Effector memory CD8-positive, alpha-beta T cell (primary cell): Measurements from ENCODE around the gene FTL.
A peak's percentile ranks its signal among the peaks of the same experiment; 100 is the strongest.

Experiments used
- ATAC-seq: fragments of 150-1000 bp; cut with Tn5 transposase; replicated peaks from 2 replicates; pipeline ENCODE4 v1.10.0; 2021; ENCODE audit warnings: mild to moderate bottlenecking, moderate library complexity
- DNase-seq, 3 experiments: peaks; one replicate each; pipeline ENCODE4 v3.0.0; 2021
- H3K27ac Mint-ChIP-seq, 2 donors: one replicate each; pipeline ENCODE4 v1.8.0; 2022; ENCODE audit warnings: mild to moderate bottlenecking in 2 of 2, mixed read lengths in 2 of 2, moderate library complexity in 2 of 2
- H3K27me3 Mint-ChIP-seq, 2 donors: one replicate each; pipeline ENCODE4 v1.8.0; 2022; ENCODE audit warnings: mixed read lengths in 2 of 2
- H3K36me3 Mint-ChIP-seq: one replicate; pipeline ENCODE4 v1.8.0; 2022; ENCODE audit warnings: mild to moderate bottlenecking, moderate library complexity, mixed read lengths; ENCODE audit not compliant: insufficient read depth
- H3K4me1 Mint-ChIP-seq, 2 donors: one replicate each; pipeline ENCODE4 v1.8.0; 2022; ENCODE audit warnings: low read depth in 2 of 2, mixed read lengths in 2 of 2
- H3K4me3 Mint-ChIP-seq, 2 donors: one replicate each; pipeline ENCODE4 v1.8.0; 2022; ENCODE audit warnings: mild to moderate bottlenecking in 2 of 2, mixed read lengths in 2 of 2, moderate library complexity in 2 of 2
- H3K9me3 Mint-ChIP-seq, 2 donors: one replicate each; pipeline ENCODE4 v1.8.0; 2022; ENCODE audit warnings: mixed read lengths in 2 of 2

The FTL gene

DNA sequence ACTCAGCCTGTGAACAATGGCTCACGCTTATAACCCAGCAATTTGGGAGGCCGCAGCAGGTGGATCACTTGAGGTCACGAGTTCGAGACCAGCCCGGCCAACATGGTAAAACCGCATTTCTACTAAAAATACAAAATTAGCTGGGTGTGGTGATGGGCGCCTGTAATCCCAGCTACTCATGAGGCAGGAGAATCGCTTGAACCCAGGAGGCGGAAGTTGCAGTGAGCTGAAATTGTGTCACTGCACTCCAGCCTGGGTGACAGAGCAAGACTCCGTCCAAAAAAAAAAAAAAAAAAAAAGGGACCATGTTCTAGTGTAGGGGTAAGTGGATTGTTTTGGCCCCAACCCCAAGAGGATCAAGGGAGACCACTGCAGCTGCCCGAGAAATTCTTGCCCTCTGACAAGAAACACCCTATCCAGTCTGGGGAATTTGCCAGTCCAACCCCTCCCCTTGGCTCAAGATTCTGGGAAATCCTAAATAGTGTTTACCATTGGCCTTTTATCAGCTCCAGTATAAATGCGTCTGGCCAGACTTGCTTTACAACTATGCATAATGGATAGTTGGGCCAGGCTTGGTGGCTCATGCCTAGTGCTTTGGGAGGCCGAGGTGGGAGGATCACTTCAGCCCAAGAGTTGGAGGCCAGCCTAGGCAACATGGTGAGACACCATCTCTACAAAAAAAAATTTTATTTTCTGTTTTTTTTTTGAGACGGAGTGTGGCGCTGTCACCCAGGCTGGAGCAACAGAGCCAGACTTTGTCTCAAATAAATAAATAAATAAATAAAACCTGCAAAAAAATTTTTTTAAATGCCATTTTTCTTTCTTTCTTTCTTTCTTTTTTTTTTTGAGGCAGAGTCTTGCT is 36.7 kb upstream of the FTL start:
- H3K4me3 Mint-ChIP-seq = no peak overlapping the region

DNA sequence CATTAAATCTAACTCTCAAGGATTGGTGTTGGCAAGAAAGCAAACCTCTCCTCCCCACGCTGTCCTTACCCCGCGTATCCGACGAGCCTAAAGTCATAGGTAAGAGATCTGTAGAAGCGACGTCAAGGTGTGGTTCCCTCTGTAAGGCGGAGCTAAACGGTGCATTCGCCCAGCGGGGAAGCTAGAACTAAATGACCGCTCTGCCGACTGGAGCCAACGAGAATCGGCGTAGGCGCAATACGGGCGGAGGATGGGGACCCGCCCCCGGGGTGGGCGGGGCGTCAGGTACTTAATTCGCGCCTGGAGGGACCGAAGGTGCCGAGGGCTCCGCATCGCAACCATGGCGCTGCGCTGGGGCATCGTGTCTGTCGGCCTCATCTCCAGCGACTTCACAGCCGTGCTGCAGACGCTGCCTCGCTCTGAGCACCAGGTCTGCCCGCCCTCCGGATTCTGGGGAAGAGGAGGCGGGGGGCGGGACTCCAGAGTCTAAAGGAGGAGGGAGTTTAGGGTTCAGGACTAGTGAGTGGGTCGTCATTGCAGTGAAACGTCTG is 31.7 kb upstream of the FTL start, which contains the start of gene DHDH:
Gene DHDH (plus strand): TSS at position 318 of the 551 bp plus-strand sequence. CDS start 23 bp downstream, at position 341.
- peak; percentile 95 for ATAC-seq
- H3K9me3 Mint-ChIP-seq = no peaks in the 10 kb centered on the region
- peaks cover 9% of the 10 kb centered on the region in 2 donors for H3K4me1 Mint-ChIP-seq
- no peaks in the 10 kb centered on the region for H3K36me3 Mint-ChIP-seq
- peak within 1 kb of the TSS; percentile 85 to 92 for H3K4me3 Mint-ChIP-seq
- H3K27ac Mint-ChIP-seq = peak within 1 kb of the TSS; percentile 54 to 57
- H3K27me3 Mint-ChIP-seq = no peaks in the 10 kb centered on the region
- peak; percentile 76 to 81 (median 81) for DNase-seq

More for the DNA sequence above, 36.7 kb upstream of the FTL start:
- no peaks in the 10 kb centered on the region for H3K36me3 Mint-ChIP-seq
- DNase-seq (no peak), ATAC-seq (no peak)
- peaks cover 3 to 4% of the 10 kb centered on the region in 2 donors for H3K4me1 Mint-ChIP-seq
- H3K9me3 Mint-ChIP-seq = no peaks in the 10 kb centered on the region
- no peaks in the 10 kb centered on the region for H3K27me3 Mint-ChIP-seq
- H3K27ac Mint-ChIP-seq = no peak overlapping the region

DNA sequence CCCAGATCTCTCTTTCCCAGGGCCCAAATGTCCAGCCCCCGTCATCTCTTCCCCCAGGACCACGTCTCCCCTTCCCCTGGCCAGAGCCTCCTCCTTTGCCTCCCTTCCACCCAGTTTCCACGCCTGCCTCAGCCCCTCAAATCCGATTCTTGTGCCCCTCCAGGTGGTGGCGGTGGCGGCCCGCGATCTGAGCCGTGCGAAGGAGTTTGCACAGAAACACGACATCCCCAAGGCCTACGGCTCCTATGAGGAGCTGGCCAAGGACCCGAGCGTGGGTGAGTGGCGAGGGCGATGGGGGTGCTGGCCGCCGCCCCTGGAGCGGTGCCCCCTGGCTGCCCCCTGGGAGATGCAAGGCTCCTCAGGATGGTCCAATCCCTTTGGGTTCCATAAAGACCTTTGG is 30.3 kb upstream of the FTL start:
- Mint-ChIP-seq H3K36me3 (no peaks in the 10 kb centered on the region), H3K4me1 (peaks cover 9% of the 10 kb centered on the region in 2 donors), H3K9me3 (no peaks in the 10 kb centered on the region), H3K27ac (no peak overlapping the region), H3K4me3 (peak overlapping the region in 1 of 2 donors; percentile 18), H3K27me3 (no peaks in the 10 kb centered on the region)
- ATAC-seq (no peak), DNase-seq (no peak)

- H3K4me3 Mint-ChIP-seq = no peak overlapping the region
- H3K9me3 Mint-ChIP-seq = no peaks in the 10 kb centered on the region
- H3K27me3 Mint-ChIP-seq = no peaks in the 10 kb centered on the region
- DNase-seq (no peak), ATAC-seq (no peak)
- H3K27ac Mint-ChIP-seq = no peak overlapping the region
- no peaks in the 10 kb centered on the region for H3K36me3 Mint-ChIP-seq
- peaks cover 9% of the 10 kb centered on the region in 2 donors for H3K4me1 Mint-ChIP-seq
These were observed 29.2 kb upstream of the FTL start for GRCh38 chr19:48935864-48936263.

- ATAC-seq = no peak
- no peaks in the 10 kb centered on the region for H3K36me3 Mint-ChIP-seq
- no peak overlapping the region for H3K4me3 Mint-ChIP-seq
- no peak overlapping the region for H3K27ac Mint-ChIP-seq
- no peaks in the 10 kb centered on the region for H3K9me3 Mint-ChIP-seq
- no peaks in the 10 kb centered on the region for H3K27me3 Mint-ChIP-seq
- no peak for DNase-seq
- H3K4me1 Mint-ChIP-seq = peaks cover 7% of the 10 kb centered on the region in 2 donors
These were observed 26.9 kb upstream of the FTL start for GRCh38 chr19:48938256-48938655.

DNA sequence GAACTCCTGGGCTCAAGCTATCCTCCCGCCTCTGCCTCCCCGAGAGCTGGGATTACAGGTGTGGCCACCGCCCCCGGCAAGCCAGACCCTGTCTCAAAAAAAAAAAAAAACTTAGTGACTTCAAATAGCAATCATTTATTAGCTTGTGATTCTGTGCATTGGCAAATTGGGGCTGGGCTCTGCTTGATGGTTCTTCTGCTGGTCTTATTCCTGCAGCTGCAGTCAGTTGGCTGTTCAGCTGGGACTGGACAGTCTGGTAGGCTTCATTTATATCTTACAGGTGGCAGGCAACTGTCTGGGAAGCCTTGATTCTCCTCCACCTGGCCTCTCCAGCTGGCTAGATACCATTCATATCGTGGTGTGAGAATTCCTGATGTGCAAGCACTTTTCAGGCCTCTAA is 24.2 kb upstream of the FTL start:
- Mint-ChIP-seq H3K36me3 (no peaks in the 10 kb centered on the region), H3K27ac (no peak overlapping the region)
- no peak for ATAC-seq

DNA sequence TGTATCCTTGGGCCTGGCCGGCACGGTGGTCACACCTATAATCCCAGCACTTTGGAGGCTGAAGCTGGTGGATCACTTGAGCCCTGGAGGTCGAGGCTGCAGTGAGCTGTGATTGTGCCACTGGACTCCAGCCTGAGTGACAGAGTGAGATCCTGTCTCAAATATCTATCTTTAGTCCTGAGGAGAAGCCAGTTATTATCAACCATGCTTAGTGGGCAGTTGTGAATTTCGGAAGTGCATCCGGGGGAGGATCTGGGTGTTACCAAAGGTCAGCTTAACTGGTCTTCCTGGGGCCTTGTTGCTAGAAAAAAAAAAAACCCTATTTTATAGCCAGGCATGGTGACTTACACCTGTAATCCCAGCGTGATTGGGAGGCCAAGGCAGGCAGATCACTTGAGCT is 22.0 kb upstream of the FTL start:
- Mint-ChIP-seq H3K27me3 (no peaks in the 10 kb centered on the region), H3K9me3 (no peaks in the 10 kb centered on the region), H3K36me3 (no peaks in the 10 kb centered on the region), H3K27ac (no peak overlapping the region), H3K4me1 (no peaks in the 10 kb centered on the region), H3K4me3 (no peak overlapping the region)
- DNase-seq (no peak), ATAC-seq (no peak)

More for the DNA sequence above, 24.2 kb upstream of the FTL start:
- DNase-seq = no peak
- Mint-ChIP-seq H3K4me3 (no peak overlapping the region), H3K27me3 (no peaks in the 10 kb centered on the region), H3K4me1 (peaks cover 0 to 2% of the 10 kb centered on the region in 2 donors), H3K9me3 (no peaks in the 10 kb centered on the region)

DNA sequence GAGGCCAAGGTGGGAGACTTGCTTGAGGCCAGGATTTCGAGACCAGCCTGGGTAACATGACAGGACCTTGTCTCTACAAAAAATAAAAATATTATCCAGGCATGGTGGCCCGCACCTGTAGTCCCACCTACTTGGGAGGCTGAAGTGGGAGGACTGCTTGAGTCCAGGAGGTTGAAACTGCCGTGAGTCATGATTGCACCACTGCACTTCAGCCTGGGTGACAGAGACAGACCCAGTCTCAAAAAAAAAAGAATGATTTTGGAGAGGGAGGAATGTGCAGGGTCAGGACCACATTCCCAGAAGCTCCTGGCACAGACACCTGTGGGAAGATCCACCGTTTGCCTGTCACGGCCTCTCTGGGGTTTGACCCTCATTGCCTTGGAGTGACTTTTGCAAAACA is 19.7 kb upstream of the FTL start:
- Mint-ChIP-seq H3K4me3 (no peak overlapping the region), H3K27me3 (no peaks in the 10 kb centered on the region), H3K27ac (no peak overlapping the region), H3K4me1 (no peaks in the 10 kb centered on the region), H3K36me3 (no peaks in the 10 kb centered on the region), H3K9me3 (no peaks in the 10 kb centered on the region)
- DNase-seq = no peak
- ATAC-seq = no peak

- H3K36me3 Mint-ChIP-seq = no peaks in the 10 kb centered on the region
- DNase-seq = no peak
- H3K27me3 Mint-ChIP-seq = no peaks in the 10 kb centered on the region
- no peak overlapping the region for H3K4me3 Mint-ChIP-seq
- H3K4me1 Mint-ChIP-seq = no peaks in the 10 kb centered on the region
- no peak for ATAC-seq
- H3K27ac Mint-ChIP-seq = no peak overlapping the region
- no peaks in the 10 kb centered on the region for H3K9me3 Mint-ChIP-seq
These were observed 19.3 kb upstream of the FTL start for GRCh38 chr19:48945817-48946216.

DNA sequence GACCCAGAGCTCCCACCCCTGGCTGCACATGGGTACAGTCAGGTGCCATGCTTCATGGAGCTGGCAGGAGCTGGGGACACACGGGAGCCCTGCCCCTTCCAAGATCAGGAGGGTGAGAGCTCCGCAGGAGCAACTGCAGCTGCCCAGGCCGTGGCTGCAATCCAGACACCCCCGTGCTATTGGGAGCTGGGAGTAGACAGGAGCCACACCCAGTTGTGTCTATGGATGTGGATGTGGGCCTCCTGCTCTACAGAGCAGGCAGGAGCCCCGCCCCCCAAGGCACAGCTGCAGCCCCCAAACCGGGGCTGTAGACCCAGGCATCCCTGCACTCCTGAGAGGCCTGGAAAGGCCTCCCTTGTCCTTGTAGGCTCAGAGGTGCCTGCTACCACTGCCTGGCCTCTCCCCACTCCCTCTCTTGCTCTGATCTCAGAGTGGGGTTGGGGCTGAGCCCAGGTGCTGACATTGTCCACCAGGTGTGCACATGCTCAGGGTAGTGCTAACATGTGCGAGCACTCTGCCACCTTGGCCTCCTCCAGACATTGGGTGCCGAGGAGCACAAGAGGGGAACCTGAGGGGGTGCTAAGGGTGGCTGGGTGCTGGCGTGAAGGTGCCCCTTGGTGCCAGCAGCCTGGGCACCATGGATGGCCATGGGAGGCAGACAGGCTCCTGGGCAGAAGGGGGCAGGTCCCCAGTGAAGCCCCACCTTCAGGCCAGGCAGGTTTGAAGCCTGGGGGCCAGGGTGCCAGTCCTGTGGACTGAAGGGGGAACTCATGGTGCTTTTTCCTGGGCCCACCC is 18.4 kb upstream of the FTL start:
- DNase-seq (no peak), ATAC-seq (no peak)
- Mint-ChIP-seq H3K27ac (no peak overlapping the region), H3K4me1 (no peaks in the 10 kb centered on the region), H3K4me3 (no peak overlapping the region), H3K27me3 (no peaks in the 10 kb centered on the region), H3K36me3 (no peaks in the 10 kb centered on the region), H3K9me3 (no peaks in the 10 kb centered on the region)

DNA sequence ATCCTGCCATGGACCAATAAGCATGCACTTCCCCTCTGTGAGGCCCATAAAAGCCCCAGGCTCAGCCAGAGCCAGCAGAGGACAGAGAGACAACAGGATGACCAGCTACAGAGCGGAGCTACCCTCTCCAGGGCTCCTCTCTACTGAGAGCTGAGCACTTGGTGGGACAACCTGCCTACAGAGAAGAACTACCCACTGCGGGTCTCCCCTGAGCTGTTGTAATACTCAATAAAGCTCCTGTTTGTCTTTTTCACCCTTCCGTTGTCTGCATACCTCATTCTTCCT is 17.9 kb upstream of the FTL start:
- no peak overlapping the region for H3K4me3 Mint-ChIP-seq
- no peaks in the 10 kb centered on the region for H3K36me3 Mint-ChIP-seq
- no peaks in the 10 kb centered on the region for H3K4me1 Mint-ChIP-seq
- no peak for ATAC-seq
- no peak for DNase-seq
- no peak overlapping the region for H3K27ac Mint-ChIP-seq
- no peaks in the 10 kb centered on the region for H3K9me3 Mint-ChIP-seq
- H3K27me3 Mint-ChIP-seq = no peaks in the 10 kb centered on the region

GRCh38 chr19:48950159-48950558 is 14.9 kb upstream of the FTL start:
- Mint-ChIP-seq H3K4me3 (no peak overlapping the region), H3K9me3 (no peaks in the 10 kb centered on the region), H3K27ac (no peak overlapping the region), H3K4me1 (peaks cover 3 to 4% of the 10 kb centered on the region in 2 donors), H3K36me3 (peaks cover 7% of the 10 kb centered on the region), H3K27me3 (no peaks in the 10 kb centered on the region)
- ATAC-seq (no peak), DNase-seq (no peak)

GRCh38 chr19:48950830-48951519 is 14.1 kb upstream of the FTL start:
- no peak for DNase-seq
- H3K36me3 Mint-ChIP-seq = peaks cover 10% of the 10 kb centered on the region
- no peaks in the 10 kb centered on the region for H3K9me3 Mint-ChIP-seq
- H3K27me3 Mint-ChIP-seq = no peaks in the 10 kb centered on the region
- no peak overlapping the region for H3K27ac Mint-ChIP-seq
- H3K4me1 Mint-ChIP-seq = peaks cover 9 to 11% of the 10 kb centered on the region in 2 donors
- ATAC-seq = no peak
- H3K4me3 Mint-ChIP-seq = no peak overlapping the region
